SK-N-SH treated with all-trans-retinoic acid at 6 μM for 48 hours (cell line): ENCODE measurements around the gene NCMAP.
"Not testable (repeated sequence)": the region's sequence is repeated elsewhere in the genome, so short reads cannot be mapped to it uniquely, and the experiment has no call there.

Source experiments
- ARNTL ChIP-seq: fragments of 450-650 bp; formaldehyde crosslinking; IDR thresholded peaks from 2 replicates; pipeline ENCODE4 v1.5.0; 2020; ENCODE audit warnings: low read depth, mild to moderate bottlenecking, moderate library complexity, borderline replicate concordance
- ESRRG ChIP-seq: fragments of 250-450 bp; sonication (Bioruptor Pico); IDR thresholded peaks from 2 replicates; pipeline ENCODE4 v1.6.1; 2021; ENCODE audit warnings: mild to moderate bottlenecking
- GLIS3 ChIP-seq: fragments of 250-450 bp; sonication (Bioruptor Pico); IDR thresholded peaks from 2 replicates; pipeline ENCODE4 v1.5.0; 2020; ENCODE audit warnings: mild to moderate bottlenecking, moderate library complexity
- ISL1 ChIP-seq: fragments of 250-450 bp; sonication (Bioruptor Pico); IDR thresholded peaks from 2 replicates; pipeline ENCODE4 v2.1.2; 2022; ENCODE audit warnings: mild to moderate bottlenecking, moderate library complexity
- PPARA ChIP-seq: fragments of 250-450 bp; sonication (Bioruptor Pico); IDR thresholded peaks from 2 replicates; pipeline ENCODE4 v1.5.0; 2020; ENCODE audit warnings: mild to moderate bottlenecking, borderline replicate concordance
- RARB ChIP-seq: fragments of 250-450 bp; sonication (Bioruptor Pico); IDR thresholded peaks from 2 replicates; pipeline ENCODE4 v1.8.0; 2021; ENCODE audit warnings: mild to moderate bottlenecking, moderate library complexity
- ZFP3 ChIP-seq: fragments of 250-450 bp; sonication (Bioruptor Pico); IDR thresholded peaks from 2 replicates; pipeline ENCODE4 v1.5.0; 2020; ENCODE audit warnings: mild to moderate bottlenecking, moderate library complexity
- ZNF70 ChIP-seq: fragments of 450-650 bp; formaldehyde crosslinking; IDR thresholded peaks from 2 replicates; pipeline ENCODE4 v1.5.0; 2020; ENCODE audit warnings: mild to moderate bottlenecking, moderate library complexity
- TF ChIP-seq, protein P1 (sequence below): fragments of 250-450 bp; sonication (Bioruptor Pico); IDR thresholded peaks from 2 replicates; pipeline ENCODE4 v1.5.1; 2020; ENCODE audit warnings: low read depth, mild to moderate bottlenecking, moderate library complexity
- TF ChIP-seq, protein P2 (sequence below): fragments of 250-450 bp; sonication (Bioruptor Pico); IDR thresholded peaks from 2 replicates; pipeline ENCODE4 v1.5.0; 2020; ENCODE audit warnings: mild to moderate bottlenecking, moderate library complexity
- TF ChIP-seq, protein P3 (sequence below): fragments of 250-450 bp; sonication (Bioruptor Pico); IDR thresholded peaks from 2 replicates; pipeline ENCODE4 v1.8.0; 2020; ENCODE audit warnings: mild to moderate bottlenecking, moderate library complexity, borderline replicate concordance

DNA sequence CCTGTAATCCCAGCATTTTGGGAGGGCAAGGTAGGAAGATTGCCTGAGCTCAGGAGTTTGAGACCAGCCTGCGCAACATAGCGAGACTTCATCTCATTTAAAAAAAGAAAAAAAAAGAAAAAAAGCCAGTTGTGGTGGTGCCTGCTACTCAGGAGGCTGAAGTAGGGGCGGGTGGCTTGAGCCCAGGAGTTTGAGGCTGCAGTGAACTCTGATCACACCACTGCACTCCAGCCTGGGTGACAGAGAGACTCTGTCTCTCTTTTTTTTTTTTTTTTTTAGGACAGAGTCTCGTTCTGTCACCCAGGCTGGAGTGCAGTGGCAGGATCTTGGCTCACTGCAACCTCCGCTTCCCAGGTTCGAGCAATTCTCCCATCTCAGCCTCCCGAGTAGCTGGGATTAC lies 26.6 kb upstream of the NCMAP start:
- TF ChIP-seq, protein P1, sequence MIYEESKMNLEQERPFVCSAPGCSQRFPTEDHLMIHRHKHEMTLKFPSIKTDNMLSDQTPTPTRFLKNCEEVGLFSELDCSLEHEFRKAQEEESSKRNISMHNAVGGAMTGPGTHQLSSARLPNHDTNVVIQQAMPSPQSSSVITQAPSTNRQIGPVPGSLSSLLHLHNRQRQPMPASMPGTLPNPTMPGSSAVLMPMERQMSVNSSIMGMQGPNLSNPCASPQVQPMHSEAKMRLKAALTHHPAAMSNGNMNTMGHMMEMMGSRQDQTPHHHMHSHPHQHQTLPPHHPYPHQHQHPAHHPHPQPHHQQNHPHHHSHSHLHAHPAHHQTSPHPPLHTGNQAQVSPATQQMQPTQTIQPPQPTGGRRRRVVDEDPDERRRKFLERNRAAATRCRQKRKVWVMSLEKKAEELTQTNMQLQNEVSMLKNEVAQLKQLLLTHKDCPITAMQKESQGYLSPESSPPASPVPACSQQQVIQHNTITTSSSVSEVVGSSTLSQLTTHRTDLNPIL (CRISPR knock-in tag) = not testable (repeated sequence)
- TF ChIP-seq, protein P2, sequence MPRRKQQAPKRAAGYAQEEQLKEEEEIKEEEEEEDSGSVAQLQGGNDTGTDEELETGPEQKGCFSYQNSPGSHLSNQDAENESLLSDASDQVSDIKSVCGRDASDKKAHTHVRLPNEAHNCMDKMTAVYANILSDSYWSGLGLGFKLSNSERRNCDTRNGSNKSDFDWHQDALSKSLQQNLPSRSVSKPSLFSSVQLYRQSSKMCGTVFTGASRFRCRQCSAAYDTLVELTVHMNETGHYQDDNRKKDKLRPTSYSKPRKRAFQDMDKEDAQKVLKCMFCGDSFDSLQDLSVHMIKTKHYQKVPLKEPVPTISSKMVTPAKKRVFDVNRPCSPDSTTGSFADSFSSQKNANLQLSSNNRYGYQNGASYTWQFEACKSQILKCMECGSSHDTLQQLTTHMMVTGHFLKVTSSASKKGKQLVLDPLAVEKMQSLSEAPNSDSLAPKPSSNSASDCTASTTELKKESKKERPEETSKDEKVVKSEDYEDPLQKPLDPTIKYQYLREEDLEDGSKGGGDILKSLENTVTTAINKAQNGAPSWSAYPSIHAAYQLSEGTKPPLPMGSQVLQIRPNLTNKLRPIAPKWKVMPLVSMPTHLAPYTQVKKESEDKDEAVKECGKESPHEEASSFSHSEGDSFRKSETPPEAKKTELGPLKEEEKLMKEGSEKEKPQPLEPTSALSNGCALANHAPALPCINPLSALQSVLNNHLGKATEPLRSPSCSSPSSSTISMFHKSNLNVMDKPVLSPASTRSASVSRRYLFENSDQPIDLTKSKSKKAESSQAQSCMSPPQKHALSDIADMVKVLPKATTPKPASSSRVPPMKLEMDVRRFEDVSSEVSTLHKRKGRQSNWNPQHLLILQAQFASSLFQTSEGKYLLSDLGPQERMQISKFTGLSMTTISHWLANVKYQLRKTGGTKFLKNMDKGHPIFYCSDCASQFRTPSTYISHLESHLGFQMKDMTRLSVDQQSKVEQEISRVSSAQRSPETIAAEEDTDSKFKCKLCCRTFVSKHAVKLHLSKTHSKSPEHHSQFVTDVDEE (CRISPR knock-in tag) = not testable (repeated sequence)
- TF ChIP-seq ISL1; PPARA (CRISPR knock-in tag); GLIS3 (CRISPR knock-in tag); RARB (CRISPR knock-in tag); ZNF70 (CRISPR knock-in tag); ZFP3 (CRISPR knock-in tag); ARNTL (CRISPR knock-in tag); ESRRG: not testable (repeated sequence)
- TF ChIP-seq, protein P3, sequence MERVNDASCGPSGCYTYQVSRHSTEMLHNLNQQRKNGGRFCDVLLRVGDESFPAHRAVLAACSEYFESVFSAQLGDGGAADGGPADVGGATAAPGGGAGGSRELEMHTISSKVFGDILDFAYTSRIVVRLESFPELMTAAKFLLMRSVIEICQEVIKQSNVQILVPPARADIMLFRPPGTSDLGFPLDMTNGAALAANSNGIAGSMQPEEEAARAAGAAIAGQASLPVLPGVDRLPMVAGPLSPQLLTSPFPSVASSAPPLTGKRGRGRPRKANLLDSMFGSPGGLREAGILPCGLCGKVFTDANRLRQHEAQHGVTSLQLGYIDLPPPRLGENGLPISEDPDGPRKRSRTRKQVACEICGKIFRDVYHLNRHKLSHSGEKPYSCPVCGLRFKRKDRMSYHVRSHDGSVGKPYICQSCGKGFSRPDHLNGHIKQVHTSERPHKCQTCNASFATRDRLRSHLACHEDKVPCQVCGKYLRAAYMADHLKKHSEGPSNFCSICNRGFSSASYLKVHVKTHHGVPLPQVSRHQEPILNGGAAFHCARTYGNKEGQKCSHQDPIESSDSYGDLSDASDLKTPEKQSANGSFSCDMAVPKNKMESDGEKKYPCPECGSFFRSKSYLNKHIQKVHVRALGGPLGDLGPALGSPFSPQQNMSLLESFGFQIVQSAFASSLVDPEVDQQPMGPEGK (CRISPR knock-in tag) = not testable (repeated sequence)
